KG1 (cell line): ENCODE results near the gene VPS51.
"Not testable (repeated sequence)": the region's sequence is repeated elsewhere in the genome, so short reads cannot be mapped to it uniquely, and the experiment has no call there.

Experiments
- DNase-seq: peaks from one replicate; lab custom pipeline; 2025; lab: John Stamatoyannopoulos, UW

Gene VPS51

DNA sequence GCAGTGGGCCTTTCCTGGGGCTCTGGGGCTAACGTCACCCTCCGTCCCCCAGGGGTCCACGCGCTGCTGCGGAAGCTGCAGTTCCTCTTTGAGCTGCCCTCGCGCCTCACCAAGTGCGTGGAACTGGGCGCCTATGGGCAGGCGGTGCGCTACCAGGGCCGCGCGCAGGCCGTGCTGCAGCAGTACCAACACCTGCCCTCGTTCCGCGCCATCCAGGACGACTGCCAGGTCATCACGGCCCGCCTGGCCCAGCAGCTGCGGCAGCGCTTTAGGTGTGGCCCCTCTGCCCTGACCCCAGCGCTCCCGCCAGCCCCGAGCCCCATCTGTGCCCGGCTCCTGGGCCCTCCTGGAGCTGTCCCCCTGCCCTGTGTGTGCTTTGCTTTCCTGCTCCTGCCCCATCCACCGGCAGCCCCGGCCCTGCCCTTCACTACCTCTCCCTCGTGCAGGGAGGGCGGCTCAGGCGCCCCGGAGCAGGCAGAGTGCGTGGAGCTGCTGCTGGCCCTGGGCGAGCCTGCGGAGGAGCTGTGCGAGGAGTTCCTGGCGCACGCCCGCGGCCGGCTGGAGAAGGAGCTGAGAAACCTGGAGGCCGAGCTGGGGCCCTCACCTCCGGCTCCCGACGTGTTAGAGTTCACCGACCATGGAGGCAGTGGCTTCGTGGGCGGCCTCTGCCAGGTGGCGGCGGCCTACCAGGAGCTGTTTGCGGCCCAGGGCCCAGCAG is 11.9 kb downstream of the VPS51 start:
- no peak for DNase-seq

DNA sequence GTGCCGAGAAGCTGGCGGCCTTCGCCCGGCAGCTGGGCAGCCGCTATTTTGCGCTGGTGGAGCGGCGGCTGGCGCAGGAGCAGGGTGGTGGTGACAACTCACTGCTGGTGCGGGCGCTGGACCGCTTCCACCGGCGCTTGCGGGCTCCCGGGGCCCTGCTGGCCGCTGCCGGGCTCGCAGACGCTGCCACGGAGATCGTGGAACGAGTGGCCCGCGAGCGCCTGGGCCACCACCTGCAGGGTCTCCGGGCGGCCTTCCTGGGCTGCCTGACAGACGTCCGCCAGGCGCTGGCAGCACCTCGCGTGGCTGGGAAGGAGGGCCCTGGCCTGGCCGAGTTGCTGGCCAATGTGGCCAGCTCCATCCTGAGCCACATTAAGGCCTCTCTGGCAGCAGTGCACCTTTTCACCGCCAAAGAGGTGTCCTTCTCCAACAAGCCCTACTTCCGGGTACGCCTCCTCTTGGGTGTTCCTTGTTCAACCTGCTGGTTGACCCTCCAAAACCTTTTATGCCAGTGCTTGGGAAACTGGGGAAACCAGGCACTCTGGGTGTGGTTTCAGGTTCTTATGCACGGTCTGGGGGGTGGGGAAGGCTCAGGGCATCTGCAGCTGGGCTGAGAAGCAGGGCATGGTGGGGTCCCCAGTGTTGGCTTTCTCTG is 12.6 kb downstream of the VPS51 start:
- DNase-seq: no peak

DNA sequence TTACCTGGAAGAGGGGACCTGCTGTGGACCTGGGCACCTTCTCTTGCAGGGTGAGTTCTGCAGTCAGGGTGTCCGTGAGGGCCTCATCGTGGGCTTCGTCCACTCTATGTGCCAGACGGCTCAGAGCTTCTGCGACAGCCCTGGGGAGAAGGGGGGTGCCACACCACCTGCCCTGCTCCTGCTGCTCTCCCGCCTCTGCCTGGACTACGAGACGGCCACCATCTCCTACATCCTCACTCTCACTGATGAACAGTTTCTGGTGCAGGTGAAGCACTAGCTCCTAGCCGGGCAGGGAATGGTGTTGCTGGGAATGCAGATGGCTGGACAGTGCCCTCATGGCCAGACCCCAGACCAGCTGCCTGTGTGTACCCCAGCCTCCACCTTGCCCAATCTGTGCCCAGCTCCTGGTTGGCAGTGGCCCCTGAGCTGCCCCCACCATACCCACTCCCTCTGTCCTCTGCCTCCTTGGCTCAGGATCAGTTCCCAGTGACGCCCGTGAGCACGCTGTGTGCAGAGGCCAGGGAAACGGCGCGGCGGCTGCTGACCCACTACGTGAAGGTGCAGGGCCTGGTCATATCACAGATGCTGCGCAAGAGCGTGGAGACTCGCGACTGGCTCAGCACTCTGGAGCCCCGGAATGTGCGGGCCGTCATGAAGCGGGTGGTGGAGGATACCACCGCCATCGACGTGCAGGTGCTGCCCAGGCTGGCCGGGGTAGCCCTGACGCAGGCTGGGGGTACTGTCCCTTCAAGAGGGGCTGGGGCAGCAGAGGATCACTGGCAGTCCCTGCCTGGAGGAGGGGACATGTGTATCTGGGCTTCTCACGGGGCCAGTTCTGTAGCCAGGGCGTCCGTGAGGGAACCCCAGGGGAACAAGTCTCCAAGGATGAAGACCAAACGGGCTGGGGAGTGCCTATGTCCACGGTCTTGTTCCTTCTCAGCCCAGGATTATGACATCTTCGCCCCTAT is 13.5 kb downstream of the VPS51 start:
- DNase-seq: no peak

DNA sequence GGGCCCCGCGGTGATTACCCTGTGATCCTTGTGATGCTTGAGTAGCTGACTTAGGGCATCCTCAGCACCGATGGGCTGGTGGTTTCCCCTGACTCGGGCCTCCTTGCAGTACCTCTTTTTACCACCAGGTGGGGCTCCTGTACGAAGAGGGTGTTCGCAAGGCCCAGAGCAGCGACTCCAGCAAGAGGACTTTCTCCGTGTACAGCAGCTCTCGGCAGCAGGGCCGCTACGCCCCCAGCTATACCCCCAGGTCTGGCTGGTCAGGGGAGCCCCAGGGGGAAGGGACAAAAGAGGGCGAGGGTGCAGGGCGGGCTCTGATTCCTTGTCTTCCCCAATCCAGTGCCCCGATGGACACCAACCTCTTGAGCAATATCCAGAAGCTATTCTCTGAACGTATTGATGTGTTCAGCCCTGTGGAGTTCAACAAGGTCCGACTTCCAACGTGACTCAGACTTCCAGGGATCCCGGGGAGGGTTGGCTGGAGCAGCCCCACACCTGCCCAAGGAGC is 14.4 kb downstream of the VPS51 start:
- DNase-seq: peak; percentile 90

DNA sequence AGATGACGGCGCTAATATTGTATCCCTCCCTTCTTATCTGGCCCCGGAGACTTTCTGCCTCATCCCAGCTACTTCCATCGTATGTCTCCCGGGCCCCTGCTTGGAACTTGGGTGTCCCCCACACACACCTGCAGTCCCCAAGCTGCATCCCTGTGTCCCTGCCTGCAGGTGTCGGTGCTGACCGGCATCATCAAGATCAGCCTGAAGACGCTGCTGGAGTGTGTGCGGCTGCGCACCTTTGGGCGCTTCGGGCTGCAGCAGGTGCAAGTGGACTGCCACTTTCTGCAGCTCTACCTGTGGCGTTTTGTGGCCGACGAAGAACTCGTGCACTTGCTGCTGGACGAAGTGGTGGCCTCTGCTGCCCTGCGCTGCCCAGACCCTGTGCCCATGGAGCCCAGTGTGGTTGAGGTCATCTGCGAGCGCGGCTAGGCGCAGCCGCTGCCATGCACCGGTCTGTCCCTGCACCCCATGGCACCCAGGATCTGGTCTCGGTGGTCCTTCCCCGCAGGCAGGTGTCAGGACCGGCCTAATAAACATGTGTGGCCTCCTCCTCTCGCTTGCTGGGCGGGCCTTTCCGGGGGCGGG is 15.2 kb downstream of the VPS51 start:
- DNase-seq: no peak

DNA sequence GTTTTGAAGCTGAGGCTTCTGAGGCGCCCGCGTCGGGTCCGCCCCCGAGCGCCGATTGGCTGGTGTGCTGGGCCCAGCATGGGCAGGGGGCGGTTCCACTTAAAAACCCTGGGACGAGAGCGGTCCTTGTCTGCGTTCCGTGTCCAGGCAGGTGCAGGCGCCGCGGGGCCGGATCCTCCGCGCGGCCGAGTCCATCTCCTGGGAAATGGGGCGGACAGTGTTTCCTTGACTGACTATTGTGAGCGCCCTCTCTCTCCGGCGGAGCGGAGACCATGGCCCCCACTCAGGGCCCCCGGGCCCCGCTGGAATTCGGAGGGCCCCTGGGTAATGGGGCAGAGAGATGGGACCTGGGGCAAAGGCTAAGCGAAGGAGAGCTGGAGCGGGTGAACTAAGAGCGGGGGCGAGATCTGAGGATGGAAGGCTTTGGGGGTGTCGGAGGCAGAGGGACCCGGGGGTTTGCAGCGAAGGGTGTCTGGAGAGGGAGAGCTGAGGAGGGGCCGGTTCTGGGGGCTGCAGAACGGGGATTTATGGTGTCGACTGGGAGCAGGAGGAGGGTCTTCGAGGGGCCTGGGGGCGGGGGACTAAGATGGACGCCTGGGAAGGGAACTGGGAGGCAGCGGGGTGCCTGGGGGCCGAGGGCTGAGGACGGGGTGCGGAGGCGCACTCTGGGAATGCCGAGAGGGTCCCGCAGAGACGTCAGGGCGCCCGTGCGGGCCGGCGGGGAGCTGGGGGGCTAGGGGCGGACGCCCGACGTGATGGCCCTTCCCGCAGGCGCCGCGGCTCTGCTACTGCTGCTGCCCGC is 15.9 kb downstream of the VPS51 start, which contains the start of gene TM7SF2:
Gene TM7SF2, plus strand, starts transcription at position 129 of the 802 bp plus-strand sequence. Its CDS starts 144 bp downstream, at position 273.
- peak; percentile 88 for DNase-seq

DNA sequence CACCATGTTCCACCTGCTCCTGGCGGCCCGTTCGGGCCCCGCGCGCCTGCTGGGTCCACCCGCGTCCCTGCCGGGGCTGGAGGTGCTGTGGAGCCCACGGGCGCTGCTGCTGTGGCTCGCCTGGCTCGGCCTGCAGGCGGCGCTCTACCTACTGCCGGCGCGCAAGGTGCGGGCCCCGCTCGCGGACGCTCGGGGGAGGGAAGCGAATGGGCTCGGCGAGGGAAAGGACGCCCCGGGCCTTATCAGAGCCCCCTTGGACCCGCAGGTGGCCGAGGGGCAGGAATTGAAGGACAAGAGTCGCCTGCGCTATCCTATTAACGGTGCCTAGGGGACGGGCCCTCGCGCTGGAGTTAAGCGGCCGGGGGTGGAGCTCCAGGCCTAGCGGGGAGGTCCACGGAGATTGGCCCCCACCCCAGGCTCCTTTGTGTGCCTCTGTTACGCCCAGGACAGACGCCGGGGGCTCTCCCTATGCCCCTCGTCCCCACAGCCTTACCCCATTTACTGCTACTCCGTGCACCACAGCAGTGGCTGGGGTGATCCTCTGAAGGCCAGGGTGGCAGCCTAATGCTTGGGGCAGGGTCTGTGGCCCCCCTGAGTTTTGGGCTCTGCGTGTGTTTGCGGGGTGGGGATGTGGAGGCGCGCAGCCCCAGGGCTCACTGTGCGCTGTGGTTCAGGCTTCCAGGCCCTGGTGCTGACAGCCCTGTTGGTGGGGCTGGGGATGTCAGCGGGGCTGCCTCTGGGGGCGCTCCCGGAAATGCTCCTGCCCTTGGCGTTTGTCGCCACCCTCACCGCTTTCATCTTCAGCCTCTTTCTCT is 16.7 kb downstream of the VPS51 start:
- DNase-seq: peak; percentile 68

DNA sequence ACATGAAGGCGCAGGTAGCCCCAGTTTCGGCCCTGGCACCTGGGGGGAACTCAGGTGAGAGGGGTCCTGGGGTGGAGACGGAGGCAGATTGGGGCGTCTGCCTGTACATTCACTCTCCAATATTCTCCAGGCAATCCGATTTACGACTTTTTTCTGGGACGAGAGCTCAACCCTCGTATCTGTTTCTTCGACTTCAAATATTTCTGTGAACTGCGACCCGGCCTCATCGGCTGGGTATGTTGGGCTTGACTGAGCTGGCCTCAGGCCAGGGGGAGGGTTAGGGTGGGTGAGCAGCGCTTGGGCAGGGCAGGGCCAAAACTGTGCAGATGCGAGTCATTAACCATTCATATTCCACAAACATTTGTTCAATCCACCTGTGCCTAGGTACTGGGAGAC is 17.3 kb downstream of the VPS51 start:
- DNase-seq: no peak

DNA sequence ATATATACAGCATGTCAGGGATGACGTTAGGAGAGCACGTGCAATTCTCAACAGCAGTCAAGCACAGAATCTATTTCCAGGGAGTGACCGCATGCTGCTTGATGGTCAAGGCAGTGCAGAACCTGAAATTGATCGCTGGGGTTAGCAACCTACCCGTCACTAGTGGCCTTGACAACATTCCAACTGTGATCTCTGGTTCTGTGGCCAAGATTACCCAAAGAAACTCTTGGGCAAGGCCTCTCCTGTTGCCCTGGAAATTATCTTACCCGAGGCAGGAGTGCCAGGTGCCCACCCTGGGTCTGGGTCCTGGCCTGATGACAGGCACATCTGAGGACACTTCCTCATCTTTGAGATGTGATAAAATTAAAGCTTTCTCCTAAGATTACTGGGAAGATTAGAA is 17.8 kb downstream of the VPS51 start:
- DNase-seq: no peak

DNA sequence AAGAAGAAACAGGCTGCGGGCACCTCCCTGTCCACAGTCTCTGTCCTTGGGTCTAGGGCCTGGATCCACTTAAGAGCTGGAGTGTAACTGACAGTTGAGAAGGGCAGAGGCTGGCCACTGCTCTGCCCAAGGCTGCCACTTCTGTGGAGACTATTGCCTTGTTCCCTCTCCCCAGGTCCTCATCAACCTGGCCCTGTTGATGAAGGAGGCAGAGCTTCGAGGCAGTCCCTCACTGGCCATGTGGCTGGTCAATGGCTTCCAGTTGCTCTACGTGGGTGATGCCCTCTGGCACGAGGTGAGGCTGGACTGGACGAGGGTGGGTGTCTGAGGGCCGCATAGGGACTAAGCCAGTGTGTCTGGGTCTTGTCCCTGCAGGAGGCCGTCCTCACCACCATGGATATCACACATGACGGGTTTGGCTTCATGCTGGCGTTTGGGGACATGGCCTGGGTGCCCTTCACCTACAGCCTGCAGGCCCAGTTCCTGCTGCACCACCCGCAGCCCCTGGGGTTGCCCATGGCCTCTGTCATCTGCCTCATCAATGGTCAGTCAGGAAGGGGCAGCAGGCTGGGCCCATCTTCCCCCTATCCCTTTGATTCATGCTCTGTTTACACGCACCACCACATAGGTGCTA is 18.6 kb downstream of the VPS51 start:
- DNase-seq: no peak

DNA sequence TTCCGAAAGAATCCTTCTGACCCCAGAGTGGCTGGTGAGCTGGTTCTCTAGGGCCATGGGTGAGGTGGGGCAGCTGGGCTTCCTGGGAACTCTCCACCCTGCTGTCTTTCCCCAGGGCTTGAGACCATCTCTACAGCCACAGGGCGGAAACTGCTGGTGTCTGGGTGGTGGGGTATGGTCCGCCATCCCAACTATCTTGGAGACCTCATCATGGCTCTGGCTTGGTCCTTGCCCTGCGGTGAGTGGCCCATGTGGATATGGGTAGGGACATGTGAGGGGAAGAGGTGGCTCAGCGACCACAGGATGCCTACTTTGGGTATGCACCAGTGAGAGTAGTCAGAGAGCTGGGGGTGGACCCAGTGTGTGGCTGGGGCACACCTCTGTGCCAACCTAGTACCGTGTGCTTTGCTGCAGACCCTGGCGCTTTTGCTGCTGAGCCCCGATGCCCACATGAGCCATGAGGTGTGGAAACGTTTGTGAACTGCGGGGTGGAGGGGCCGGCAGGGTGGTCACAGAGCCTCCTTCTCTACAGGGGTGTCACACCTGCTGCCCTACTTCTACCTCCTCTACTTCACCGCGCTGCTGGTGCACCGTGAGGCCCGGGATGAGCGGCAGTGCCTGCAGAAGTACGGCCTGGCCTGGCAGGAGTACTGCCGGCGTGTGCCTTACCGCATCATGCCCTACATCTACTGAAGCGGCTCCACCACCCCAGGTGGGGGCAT is 19.5 kb downstream of the VPS51 start:
- DNase-seq: no peak

DNA sequence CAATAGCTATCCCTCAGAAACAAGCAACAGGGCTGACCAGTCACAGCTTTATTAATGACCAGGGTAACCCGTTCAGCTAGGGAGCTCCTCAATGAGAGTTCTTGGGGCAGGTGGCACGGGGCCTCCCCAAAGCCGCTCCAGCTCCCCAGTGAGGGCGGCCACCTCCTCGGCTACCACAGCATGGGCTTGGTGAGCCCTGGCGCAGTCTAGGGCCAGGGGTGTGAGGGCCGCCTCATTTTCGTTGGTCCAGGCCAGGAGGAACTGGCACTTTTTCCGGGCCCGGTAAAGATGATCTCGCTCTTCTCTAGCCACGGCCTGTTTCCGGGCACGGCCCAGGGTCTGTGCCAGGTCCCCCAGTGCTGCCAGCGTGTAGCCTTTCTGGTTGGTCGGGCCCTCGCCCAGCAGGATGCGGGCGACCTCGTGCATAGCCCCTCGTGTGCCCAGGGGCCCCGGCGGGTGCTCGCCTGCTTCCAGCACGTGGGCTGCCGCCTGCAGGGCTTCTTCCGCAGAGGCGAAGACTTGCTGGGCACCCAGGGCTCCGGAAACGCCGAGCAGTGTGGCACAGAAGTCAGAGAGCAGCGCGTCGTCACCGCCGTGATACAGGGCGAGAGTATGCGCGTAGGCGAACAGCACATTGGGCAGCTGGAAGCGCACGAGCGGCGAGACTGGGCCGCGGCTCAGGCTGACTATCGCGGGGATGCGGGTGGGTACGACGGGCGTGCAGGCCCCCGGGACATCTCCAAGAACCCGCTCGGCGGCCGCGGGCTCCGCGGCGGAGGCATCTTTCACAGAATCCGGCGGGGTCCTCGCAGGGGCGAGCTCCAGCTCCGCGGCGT is 20.6 kb downstream of the VPS51 start:
- DNase-seq: no peak

DNA sequence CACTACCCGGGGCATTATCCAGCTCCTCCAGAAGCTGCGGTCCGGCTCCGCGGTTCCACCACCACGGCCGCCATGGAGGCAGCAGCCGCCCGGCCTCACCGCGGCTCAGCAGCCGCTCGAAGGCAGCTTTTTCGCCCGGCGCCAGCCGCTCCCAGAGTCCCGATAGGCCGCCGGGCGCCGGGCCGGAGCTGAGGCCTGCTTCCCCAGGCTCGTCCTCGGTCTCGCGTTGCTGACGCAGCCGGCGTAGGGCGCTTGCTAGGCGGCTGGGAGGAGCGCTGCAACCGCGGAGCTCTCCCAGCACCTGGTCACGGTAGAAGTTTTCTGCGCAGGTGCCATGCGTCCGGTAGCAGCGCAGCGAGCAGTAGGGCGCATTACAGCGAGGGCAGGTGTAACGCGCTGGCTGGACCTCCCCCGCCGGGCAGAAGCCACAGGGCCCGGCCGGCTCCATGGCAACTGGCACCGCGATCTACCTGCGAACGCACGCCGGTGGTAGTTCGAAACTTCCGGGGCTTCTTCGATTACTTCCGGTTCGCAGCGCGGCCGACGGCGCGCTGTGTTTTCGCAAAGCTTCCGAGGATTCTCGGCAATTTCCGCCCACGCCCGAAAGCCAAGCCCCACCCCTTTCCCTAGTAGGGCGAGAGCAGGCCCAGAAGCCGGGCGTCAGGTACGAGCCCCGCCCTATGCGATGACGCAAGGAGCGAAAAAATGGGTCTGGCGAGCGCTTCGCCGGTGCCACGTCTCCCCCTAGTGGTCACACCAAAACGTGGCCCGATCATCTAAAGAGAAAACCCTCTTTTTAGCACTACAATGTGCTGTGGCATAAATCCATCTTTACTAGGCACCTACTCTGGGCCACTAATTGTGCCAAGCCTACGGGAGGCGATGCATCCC is 21.4 kb downstream of the VPS51 start, which contains the start of gene ZNHIT2:
Gene ZNHIT2, minus strand, starts transcription at position 496 of the 891 bp plus-strand sequence. Its CDS starts 48 bp downstream, at position 448.
- DNase-seq: peak; percentile 100

DNA sequence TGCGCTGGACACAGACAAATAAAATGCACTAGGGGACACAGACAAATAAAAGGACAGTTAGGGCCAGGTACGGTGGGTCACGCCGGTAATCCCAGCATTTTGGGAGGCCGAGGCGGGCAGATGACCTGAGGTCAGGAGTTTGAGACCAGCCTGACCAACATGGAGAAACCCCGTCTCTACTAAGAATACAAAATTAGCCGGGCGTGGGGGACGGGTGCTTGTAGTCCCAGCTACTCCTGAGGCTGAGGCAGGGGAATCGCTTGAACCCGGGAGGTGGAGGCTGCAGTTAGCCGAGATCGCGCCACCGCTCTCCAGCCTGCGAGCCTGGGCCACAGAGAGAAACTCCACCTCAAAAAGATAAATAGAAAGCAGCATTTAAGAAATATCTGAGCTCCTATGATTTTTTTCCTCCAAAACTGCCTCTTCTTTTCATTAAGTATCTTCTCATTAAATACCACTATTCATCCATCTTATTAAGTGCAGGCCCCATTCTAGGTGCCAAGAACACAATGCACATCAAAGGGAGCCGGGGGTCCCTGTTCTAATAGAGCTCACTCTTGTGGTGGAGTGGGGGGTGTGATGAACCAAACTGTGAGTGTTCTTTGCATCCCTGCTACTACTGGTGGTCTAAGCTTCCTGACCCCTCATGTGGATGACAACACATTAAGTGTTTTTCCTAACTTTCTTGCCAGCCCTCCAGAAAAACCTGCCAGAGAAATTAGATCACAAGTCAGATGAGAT is 22.3 kb downstream of the VPS51 start:
- no peak for DNase-seq

DNA sequence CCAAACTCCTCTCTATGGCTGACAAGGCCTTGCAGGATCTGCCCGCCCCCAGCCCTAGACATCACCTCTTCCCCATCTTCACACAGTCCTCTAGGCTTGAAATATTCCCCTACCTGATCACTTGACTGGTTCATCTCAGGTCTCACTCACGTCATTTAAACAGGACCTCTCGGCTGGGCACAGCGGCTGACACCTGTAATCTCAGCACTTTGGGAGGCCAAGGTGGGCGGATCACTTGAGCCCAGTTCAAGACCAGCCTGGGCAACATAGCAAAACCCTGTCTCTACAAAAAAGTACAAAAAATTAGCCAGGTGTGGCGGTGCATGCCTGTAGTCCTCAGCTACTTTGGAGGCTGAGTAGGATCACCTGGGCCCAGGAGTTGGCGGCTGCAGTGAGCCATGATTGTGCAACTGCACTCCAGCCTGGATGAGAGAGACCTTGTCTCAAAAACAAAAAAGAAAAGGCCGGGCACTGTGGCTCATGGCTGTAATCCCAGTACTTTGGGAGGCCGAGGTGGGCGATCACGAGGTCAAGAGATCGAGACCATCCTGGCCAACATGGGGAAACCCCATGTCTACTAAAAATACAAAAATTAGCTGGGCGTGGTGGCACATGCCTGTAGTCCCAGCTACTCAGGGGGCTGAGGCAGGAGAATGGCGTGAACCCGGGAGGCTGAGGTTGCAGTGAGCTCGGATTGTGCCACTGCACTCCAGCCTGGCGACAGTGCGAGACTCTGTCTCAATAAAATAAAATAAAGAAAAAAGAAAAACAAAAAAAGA is 23.1 kb downstream of the VPS51 start:
- DNase-seq: not testable (repeated sequence)

DNA sequence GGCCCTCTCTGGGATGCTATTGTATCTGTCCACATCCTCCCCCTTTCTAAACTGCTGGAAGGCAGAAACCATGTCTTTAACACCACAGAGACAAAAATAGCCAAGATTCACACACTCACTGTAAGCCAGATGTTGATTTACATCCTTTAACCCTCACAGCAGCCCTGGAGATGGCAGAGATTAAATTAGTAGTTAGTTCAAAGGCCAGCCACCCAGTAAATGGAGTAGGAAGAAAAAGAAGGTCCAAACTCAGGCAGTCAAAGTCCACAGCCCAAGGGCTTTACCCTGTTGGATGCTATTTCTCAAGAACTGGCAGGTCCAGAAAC is 23.6 kb downstream of the VPS51 start:
- no peak for DNase-seq
